DMS53 (cell line): ENCODE measurements around the gene TPX2.

Source experiments
- DNase-seq: peaks from one replicate; lab custom pipeline; 2025; lab: John Stamatoyannopoulos, UW

TPX2 gene

GRCh38 chr20:31833130-31833930 lies 94.2 kb downstream of the TPX2 start:
- DNase-seq, result peak; percentile 73

DNA sequence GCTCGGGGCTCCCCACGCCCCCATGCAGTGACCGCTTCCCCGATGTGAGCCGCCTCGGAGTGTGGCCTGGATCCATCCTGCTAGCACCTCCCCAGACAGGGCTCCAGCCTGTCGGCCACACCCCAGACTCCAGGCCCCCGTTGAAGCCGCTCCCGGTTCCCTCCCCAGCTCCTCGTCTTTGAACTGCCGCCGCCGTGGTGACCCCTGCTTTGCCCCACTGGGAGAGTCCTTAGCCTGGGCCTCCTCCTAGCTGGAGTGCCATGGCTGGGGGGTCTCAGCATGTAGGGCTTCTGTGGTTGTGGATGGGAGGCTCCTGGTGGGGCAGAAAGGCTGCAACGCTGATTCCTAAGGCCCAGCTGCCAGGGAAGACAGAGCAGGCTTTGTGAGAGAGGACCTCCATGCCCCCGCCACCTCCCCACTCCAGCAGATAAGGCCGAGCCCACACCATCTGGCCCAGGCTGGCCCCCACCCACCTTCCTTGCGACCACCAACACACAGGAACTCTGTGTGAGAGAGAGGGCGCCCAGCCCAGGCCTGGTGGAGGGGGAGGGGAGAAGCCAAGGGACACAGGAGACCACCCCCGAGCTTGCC lies 94.9 kb downstream of the TPX2 start:
- DNase-seq, result no peak

- DNase-seq, result peak; percentile 77
Observed at GRCh38 chr20:31835554-31835953, 96.5 kb downstream of the TPX2 start.

DNA sequence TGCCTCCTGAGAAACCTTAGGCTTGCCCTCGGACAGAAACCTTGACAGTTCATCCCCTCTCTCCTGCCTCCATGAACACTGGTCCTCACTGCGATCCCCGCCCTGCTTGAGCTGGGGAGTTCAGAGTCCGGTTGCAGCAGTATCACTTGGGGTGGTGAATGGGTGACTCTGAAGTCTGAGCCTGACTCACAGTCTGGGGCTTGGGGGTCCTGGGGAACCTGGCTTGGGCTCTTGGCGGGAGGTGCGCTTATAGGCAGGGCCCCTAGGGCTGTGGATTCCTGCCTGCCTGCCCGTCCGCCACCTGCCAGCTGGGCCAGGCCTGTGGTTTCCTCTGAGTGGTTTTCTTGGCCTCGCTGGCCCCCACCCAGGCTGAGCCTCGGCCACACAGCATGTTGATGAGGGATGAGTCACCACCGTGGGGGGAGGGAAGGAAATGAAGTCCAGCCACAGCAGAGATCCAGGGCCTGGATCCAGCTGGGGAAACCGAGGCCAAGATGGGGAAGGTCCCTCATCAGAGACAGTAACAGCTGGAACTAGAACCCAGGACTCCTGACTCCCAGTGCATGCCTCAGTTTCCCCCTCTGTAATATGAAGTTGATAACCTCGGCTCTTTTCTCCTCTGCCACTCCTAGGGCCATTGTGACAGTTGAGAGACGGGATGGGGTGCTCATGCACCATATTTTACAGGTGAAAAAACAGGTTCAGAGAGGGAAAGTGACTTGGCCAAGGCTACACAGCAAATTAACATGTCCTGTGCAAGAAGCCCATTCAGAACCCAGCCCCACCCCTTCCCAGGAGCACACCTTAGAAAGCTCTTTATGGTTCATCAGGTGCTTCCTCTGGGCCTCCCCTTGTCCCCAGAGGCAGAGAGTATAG lies 97.1 kb downstream of the TPX2 start:
- peak; percentile 95 for DNase-seq

DNA sequence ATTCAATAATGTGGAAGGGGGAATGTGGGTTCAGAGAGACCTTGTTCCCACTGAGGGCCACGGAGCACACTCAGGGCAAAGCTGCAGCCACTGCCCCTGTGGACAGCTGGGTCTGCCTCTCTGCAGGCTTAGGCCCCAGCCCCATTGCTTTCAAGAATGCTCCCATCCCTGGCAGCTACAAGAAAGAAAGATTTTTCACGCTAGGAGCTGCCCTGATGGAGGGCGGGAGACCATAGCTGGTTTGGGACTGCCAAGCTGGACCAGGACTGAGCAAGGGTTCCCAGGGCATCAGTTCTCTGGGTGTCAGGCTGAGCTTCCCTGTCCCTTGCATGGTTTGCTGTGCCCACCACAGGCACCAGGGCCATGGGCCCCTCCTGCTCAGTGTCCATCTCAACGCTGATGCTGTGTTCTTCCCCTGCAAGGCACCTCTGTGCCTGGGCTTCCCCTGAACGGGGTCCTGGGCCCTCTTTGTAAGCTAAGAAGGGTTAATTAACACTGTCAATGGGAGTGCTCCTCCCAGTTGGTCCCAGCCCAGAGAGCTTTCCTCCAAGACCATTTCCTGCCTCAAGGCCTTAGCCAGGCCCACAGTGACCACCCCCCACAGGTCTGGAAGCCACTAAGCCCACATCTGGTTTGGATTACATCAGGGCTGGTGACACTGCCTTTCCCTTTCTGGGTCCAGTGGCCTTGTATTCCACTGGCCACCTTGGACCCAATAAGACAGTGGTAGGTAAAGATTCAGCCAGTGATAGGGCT lies 97.9 kb downstream of the TPX2 start:
- DNase-seq, result no peak

- no peak for DNase-seq
Observed at GRCh38 chr20:31837896-31838397, 98.9 kb downstream of the TPX2 start.

- DNase-seq, result no peak
Observed at GRCh38 chr20:31838646-31839292, 99.7 kb downstream of the TPX2 start.

- DNase-seq, result no peak
Observed at GRCh38 chr20:31839782-31840487, 100.8 kb downstream of the TPX2 start.

DNA sequence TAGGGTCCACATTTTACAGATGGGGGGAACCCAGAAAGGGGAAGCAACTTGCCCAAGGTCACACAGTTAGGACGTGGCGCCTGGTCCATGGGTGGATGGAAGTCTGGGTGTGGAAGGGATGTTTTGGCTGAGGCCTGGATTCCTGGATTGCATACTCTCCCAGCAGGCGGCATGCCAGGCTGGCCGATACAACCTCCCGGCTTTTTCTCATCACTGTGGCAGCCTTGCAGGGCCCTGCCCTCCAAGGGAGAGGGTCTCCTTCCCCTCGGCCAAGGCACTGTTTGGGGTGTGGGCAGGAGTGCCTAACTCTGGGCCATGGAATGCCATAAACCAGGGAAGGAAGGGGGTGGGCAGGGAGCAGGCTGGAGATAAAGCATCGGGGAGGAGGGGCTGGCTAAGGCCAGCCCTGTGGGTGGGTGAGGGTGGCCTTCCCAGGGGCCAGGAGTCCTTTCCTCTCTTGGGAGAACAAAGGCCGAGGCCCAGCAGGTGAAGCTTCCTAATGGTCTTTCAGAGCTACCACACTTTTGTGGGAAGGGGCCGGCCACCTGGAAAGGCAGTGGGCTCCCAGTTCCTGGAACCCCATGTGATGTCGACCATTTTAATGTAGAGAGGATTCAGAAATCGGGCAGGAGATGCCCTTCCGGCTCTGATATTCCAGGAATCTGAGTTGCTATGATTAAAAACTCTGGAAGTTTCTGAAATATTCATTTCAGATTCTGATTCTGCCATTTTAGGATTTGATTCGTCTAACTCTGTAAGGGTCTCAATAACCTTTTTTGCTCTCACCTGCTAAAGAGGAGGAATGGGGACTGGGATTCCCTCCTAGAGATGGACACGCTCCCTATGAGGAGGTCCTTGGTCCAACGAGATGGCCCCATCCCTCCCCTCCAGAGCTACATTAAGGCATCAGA lies 102.1 kb downstream of the TPX2 start:
- DNase-seq, result no peak

GRCh38 chr20:31841928-31842327 lies 102.8 kb downstream of the TPX2 start:
- no peak for DNase-seq

DNA sequence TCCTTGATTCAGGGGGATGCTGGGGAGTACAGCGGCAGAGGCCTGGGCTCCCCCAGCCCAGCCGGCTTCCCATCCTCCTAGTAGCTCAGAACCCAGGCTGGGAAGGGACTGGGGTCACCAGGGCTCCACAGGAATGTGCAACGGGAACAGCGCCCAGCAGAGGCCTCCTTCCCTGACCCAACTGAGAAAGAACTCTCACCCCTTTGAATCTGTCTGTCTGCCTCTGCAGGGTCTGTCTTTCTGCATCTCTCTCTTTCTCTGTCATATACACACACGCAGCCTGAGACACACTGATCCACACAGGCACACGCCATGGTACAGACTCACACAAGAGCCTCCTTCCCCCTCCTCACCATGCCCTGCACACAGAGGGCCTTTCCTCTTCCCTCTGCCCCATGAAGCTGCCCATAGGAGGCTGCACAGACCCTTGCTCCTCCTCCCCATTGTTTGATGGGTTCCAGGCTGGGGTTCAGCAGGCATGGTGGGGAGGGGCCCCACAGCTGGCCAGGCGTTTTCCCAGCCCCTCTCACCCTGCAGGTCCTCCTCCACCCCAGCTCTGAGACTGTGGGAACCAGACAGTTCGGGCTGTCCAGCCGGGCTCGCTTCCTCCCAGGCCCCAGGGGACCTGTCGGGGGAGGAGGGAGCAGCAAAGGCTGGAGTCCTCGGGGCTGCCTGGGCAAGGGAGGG lies 103.5 kb downstream of the TPX2 start:
- DNase-seq, result no peak

GRCh38 chr20:31843288-31843687 lies 104.2 kb downstream of the TPX2 start:
- DNase-seq, result no peak

- no peak for DNase-seq
Observed at GRCh38 chr20:31843881-31844280, 104.8 kb downstream of the TPX2 start.

GRCh38 chr20:31844737-31845299 lies 105.7 kb downstream of the TPX2 start:
- no peak for DNase-seq

GRCh38 chr20:31845300-31845863 lies 106.3 kb downstream of the TPX2 start, which contains the start of gene FOXS1:
Gene FOXS1, minus strand, starts transcription at chr20:31845604. Its CDS starts 62 bp downstream, at chr20:31845542.
- DNase-seq, result no peak

DNA sequence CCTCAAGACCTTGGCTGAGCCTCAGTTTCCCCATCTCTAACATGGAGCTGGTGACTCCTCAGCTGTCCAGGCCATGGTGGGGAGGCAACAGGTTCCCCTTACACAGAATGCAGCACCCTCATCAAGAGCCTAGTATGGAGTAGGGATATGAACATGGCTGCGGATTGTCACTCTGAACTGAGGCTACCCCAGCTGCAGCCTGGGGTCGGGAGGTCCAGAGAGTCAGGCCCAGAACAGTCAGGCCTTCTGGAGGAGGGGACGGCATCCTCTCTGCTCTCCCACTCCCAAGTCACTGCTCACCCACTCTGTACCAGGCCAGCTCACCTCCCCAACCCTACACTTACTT lies 107.7 kb downstream of the TPX2 start:
- DNase-seq, result no peak

- DNase-seq, result no peak
Observed at GRCh38 chr20:31848088-31848999, 109.3 kb downstream of the TPX2 start.
